Parietal lobe (tissue), 2 donors: ENCODE measurements around the gene PIGU. TPM values are rescaled to one million over a fixed set of nuclear protein-coding genes. Genes with fewer than 3 reads are reported as not detected.

ENCODE experiments used
- small RNA-seq: library from RNA; depleted of rRNA; stranded (forward); fragments of <200 nt; gene quantifications from one replicate; pipeline ENCODE3, GENCODE V24; 2014; ENCODE audit warnings: low replicate concordance
- total RNA-seq: library from RNA; depleted of rRNA; stranded (reverse); fragments of >200 nt; gene quantifications from one replicate; pipeline ENCODE4 v1.2.3, GENCODE V29; 2014

Gene PIGU
- 30.0 TPM for total RNA-seq

GRCh38 chr20:34676642-34677373, at the start of gene PIGU:
Gene PIGU, minus strand, starts transcription at chr20:34677092. Its CDS starts 7 bp downstream, at chr20:34677085.

GRCh38 chr20:34704177-34705007, 27.5 kb upstream of the PIGU start, which contains the start of gene TP53INP2:
Gene TP53INP2, plus strand, starts transcription at chr20:34704344. Its CDS starts 4,396 bp downstream, at chr20:34708740.

GRCh38 chr20:34558320-34559218, 118.3 kb downstream of the PIGU start, which contains the start of gene MAP1LC3A:
Gene MAP1LC3A, plus strand, starts transcription at chr20:34558718. Its CDS starts 151 bp downstream, at chr20:34558869.

DNA sequence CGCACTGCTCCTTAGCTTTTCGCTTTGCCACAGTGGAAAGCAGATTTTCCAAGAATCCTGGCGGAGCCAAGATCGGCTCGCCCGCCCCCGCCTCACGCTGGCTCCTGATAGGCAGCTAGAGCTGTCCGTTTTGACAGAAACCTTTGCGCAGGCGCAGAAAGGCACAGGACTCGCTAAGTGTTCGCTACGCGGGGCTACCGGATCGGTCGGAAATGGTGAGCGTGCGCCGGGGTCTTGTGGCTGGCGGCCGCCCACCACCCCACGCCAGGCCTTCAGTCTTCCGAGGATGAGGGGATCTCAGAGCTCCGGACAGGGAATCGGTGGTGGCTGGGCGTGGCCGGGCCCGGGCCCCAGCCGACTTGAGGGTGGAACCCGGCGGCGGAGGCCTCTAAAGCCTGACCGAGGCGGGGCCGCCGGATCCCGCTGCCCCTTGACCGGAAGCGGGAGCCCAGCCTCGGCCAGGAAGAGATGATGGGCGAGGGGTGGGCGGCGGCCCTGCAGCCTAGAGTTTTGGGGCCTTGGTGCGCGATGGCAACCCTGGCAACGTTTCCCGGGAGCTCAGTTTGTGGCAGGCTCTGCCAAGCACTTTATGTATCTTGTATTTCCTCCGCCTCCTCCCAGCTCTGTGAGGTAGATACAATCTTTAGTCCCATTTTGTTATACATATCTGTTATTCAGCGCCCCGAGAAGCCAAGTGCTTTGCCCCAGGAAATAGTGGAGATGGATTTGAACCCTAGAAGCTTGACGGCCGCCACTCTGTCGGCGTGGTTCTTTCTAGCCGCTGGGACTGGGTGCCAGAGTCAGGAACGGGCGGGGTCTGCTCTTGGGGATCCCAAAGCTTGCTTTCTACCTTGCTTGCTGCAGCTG, 160.4 kb downstream of the PIGU start, which contains the start of gene DYNLRB1:
TSS of gene DYNLRB1 (plus strand) at position 176 of the 867 bp plus-strand sequence. CDS start at position 213, 37 bp downstream.

Small RNA genes lying within 50 kb of the gene (small RNA-seq; reads per million reads assigned to genes)
- gene AL118520.1 (not detected), gene RF00019 (not detected)

Other genes with a start within 250 kb of the PIGU start
- gene DYNLRB1, start 160.7 kb downstream of the PIGU start, total RNA-seq: 59.5 TPM
- gene MAP1LC3A, start 118.4 kb downstream of the PIGU start, total RNA-seq: 57.6 TPM
- gene TP53INP2, start 27.3 kb upstream of the PIGU start, total RNA-seq: 9.1 TPM
- 51.6 TPM for gene NCOA6, start 148.6 kb upstream of the PIGU start, total RNA-seq
- 26.9 TPM for gene GGT7, start 195.8 kb upstream of the PIGU start, total RNA-seq
- 37.9 TPM for gene ACSS2, start 199.5 kb upstream of the PIGU start, total RNA-seq